Measurements from ENCODE around the gene ARRDC3.

DNA sequence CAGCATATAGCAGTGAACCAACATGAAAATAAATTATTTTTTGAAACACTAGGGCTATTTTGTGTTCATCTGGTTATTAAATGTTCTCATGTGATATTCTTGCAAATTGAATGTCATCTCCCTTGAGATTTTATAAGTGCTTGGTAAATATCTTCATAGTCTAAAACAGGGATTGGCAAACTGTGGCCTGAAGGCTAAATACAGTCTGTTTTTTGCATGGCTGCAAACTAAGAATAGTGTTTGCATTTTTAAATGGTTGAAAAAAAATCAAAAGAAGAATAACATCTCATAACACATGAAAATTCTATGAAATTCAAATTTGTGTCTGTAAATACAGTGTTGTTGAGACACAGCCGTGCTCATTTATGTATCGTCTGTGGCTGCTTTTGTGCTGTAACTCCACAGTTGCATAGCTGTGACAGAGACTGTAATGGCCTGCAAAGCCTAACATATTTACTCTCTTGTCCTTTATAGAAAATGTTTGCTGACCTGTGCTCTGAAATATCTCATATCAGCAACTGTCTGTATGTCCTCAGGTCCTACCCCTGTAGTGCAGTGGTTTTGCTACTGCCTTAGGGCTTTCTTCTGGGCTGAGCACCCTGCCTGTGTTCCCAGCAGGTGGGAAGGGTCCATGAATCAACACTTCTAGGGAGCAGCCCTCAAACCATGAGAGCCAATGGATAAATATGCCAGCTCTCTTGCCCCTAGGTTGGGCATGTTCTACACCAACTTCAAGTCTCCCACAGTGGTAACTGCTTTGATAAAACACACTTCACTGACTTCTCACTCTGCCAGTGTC lies 41.7 kb upstream of the ARRDC3 start:
- TF ChIP-seq, protein P1, sequence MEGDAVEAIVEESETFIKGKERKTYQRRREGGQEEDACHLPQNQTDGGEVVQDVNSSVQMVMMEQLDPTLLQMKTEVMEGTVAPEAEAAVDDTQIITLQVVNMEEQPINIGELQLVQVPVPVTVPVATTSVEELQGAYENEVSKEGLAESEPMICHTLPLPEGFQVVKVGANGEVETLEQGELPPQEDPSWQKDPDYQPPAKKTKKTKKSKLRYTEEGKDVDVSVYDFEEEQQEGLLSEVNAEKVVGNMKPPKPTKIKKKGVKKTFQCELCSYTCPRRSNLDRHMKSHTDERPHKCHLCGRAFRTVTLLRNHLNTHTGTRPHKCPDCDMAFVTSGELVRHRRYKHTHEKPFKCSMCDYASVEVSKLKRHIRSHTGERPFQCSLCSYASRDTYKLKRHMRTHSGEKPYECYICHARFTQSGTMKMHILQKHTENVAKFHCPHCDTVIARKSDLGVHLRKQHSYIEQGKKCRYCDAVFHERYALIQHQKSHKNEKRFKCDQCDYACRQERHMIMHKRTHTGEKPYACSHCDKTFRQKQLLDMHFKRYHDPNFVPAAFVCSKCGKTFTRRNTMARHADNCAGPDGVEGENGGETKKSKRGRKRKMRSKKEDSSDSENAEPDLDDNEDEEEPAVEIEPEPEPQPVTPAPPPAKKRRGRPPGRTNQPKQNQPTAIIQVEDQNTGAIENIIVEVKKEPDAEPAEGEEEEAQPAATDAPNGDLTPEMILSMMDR (IDR thresholded peaks at IDR 0.05; ENCODE audit: poor library complexity), result no peak
- TF ChIP-seq EZH2 (IDR thresholded peaks at IDR 0.05; ENCODE audit: borderline replicate concordance), result no peak
